Coronary artery (tissue), 2 donors: ENCODE results near the gene OTOGL.
"Not testable (repeated sequence)": the region's sequence is repeated elsewhere in the genome, so short reads cannot be mapped to it uniquely, and the experiment has no call there.

Source experiments
- DNase-seq: peaks from one replicate; pipeline ENCODE4 v3.0.0-alpha.2; 2017; ENCODE audit warnings: low spot score
- H3K27ac ChIP-seq, 2 donors: fragments of 200-600 bp; sonication (generic); one replicate each; pipeline ENCODE4 v1.5.1; 2016 to 2019
- H3K4me3 ChIP-seq: fragments of 200-600 bp; sonication (generic); 2 replicates; pipeline ENCODE4 v1.5.1; 2016; ENCODE audit warnings: mild to moderate bottlenecking, moderate library complexity
- CTCF ChIP-seq: fragments of 200-600 bp; sonication (generic); IDR thresholded peaks from one replicate; pipeline ENCODE4 v1.5.1; 2019; ENCODE audit warnings: antibody characterized with exemption

The OTOGL gene

DNA sequence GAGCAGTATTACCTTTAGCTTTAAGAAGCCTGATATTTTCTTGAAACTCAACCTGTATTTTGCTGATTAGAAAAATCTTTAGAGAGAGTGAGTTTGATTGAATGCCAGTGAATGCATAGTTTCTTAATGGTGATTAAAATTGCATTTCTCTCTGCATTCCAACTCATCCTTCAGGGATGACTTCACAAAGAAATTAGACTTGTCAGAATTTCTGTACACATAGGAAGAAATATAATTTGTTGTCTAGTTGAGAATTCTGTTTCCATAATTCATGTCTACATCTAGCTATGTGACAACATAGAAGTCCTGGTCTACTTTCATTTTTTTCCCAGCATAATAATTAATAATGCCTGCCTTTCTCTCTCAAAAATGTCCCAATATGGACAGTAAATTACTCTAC lies 136.6 kb downstream of the OTOGL start:
- H3K4me3 ChIP-seq: no peak overlapping the region
- H3K27ac ChIP-seq: no peak overlapping the region
- no peak for TF ChIP-seq CTCF
- no peak for DNase-seq

GRCh38 chr12:80239867-80240266 lies 140.5 kb downstream of the OTOGL start:
- no peak for TF ChIP-seq CTCF
- Histone ChIP-seq H3K27ac (no peak overlapping the region), H3K4me3 (no peak overlapping the region)
- no peak for DNase-seq

- Histone ChIP-seq H3K4me3 (no peak overlapping the region), H3K27ac (no peak overlapping the region)
- no peak for DNase-seq
- no peak for TF ChIP-seq CTCF
Measured at GRCh38 chr12:80241576-80242273, 142.4 kb downstream of the OTOGL start.

- Histone ChIP-seq H3K27ac (no peak overlapping the region), H3K4me3 (no peak overlapping the region)
- no peak for DNase-seq
- TF ChIP-seq CTCF: no peak
Measured at GRCh38 chr12:80242321-80242720, 143.0 kb downstream of the OTOGL start.

GRCh38 chr12:80249581-80249980 lies 150.2 kb downstream of the OTOGL start:
- not testable (repeated sequence) for H3K4me3 ChIP-seq, DNase-seq, H3K27ac ChIP-seq

DNA sequence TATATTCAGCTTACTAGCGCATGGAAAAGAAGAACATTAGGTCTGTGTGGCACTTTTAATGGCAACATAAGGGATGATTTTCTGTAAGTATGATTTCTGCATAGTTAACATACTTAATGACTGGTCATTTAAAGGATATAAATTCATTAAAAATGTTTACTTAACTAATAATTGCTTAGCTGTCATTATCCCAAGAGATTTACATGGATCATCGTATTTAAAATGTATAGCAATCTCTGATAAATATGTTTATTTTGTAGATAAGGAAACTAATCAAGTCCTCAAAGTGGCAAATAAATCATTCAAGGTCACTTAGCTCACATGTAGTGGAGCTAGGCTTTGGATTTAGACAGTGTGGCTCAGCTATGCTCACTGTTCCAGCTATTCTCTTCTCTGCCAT lies 158.6 kb downstream of the OTOGL start:
- no peak overlapping the region for H3K4me3 ChIP-seq
- no peak for DNase-seq
- H3K27ac ChIP-seq: no peak overlapping the region
- no peak for TF ChIP-seq CTCF

- no peak for DNase-seq
- H3K4me3 ChIP-seq: no peak overlapping the region
- no peak overlapping the region for H3K27ac ChIP-seq
- no peak for TF ChIP-seq CTCF
Measured at GRCh38 chr12:80260269-80260668, 160.9 kb downstream of the OTOGL start.

DNA sequence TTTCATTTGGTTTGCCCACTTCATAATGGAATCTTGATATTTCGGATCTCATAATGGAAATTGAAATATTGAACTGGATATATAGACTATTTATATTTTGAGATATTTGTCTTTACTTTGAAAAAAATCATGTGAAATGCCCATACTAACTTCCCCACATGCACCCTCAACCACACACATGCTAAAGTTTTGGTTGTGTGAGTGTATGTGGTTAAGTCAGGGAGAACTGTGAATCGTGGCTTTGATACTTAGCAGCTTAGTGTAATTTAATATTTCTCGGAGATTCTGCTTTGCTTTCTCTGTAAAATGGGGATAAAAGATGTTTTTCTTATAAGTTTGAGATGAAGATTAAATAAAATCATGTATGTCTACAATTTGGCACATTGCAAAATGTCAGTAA lies 162.1 kb downstream of the OTOGL start:
- no peak for TF ChIP-seq CTCF
- Histone ChIP-seq H3K4me3 (no peak overlapping the region), H3K27ac (no peak overlapping the region)
- DNase-seq: no peak
